Keratinocyte (primary cell): ENCODE measurements around the gene CHRNA1. TPM values are rescaled to one million over a fixed set of nuclear protein-coding genes. Genes with fewer than 3 reads are reported as not detected.

Source experiments
- DNase-seq: peaks from one replicate; pipeline ENCODE4 v3.0.0-alpha.2; 2011; ENCODE audit warnings: low read depth, missing footprints, low spot score
- FAIRE-seq: peaks from 2 replicates; lab custom pipeline; 2011; peaks lifted over from hg19 to GRCh38; lab: Jason Lieb, UNC
- H2AFZ ChIP-seq: 2 replicates; pipeline ENCODE4 v1.6.0; 2012; ENCODE audit warnings: low read length, control low read depth, inconsistent platforms; ENCODE audit not compliant: control insufficient read depth
- H3K27ac ChIP-seq: 2 replicates; pipeline ENCODE4 v1.5.1; 2011; ENCODE audit warnings: low read length; ENCODE audit not compliant: control insufficient read depth, insufficient read depth
- H3K27me3 ChIP-seq: 3 replicates; pipeline ENCODE4 v1.6.0; 2011; ENCODE audit warnings: low read length; ENCODE audit not compliant: control insufficient read depth, insufficient read depth; ENCODE audit errors: extremely low read depth
- H3K36me3 ChIP-seq, 2 experiments: 2 replicates in 1 of 2; 3 replicates in 1 of 2; pipeline ENCODE4 v1.5.1; 2011; ENCODE audit warnings: low read length in 2 of 2, mild to moderate bottlenecking in 1 of 2; ENCODE audit not compliant: control insufficient read depth in 2 of 2, insufficient read depth in 2 of 2; ENCODE audit errors: extremely low read depth in 1 of 2
- H3K4me1 ChIP-seq: 3 replicates; pipeline ENCODE4 v1.5.1; 2011; ENCODE audit warnings: low read length; ENCODE audit not compliant: control insufficient read depth, insufficient read depth; ENCODE audit errors: extremely low read depth
- H3K4me2 ChIP-seq: 3 replicates; pipeline ENCODE4 v1.6.0; 2011; ENCODE audit warnings: low read depth, low read length; ENCODE audit not compliant: control insufficient read depth, insufficient read depth; ENCODE audit errors: extremely low read depth
- H3K4me3 ChIP-seq, 3 experiments: fragments of 200-600 bp in 1 of 3; sonication (generic) in 1 of 3; 2 replicates in 2 of 3; 3 replicates in 1 of 3; pipeline ENCODE4 v1.5.1; 2011 to 2016; ENCODE audit warnings: low read length in 3 of 3, mild to moderate bottlenecking in 3 of 3, control low read depth in 2 of 3, inconsistent platforms in 1 of 3, low read depth in 1 of 3, mixed read lengths in 1 of 3, mixed run types in 1 of 3, moderate library complexity in 1 of 3; ENCODE audit not compliant: control insufficient read depth in 2 of 3, insufficient read depth in 2 of 3; ENCODE audit errors: extremely low read depth in 1 of 3
- H3K79me2 ChIP-seq: 2 replicates; pipeline ENCODE4 v1.6.0; 2012; ENCODE audit warnings: low read length; ENCODE audit not compliant: control insufficient read depth, insufficient read depth
- H3K9ac ChIP-seq: 3 replicates; pipeline ENCODE4 v1.6.0; 2011; ENCODE audit warnings: low read length; ENCODE audit not compliant: control insufficient read depth, insufficient read depth; ENCODE audit errors: extremely low read depth
- H3K9me1 ChIP-seq: 3 replicates; pipeline ENCODE4 v1.6.0; 2011; ENCODE audit warnings: low read length; ENCODE audit not compliant: control insufficient read depth, insufficient read depth; ENCODE audit errors: extremely low read depth
- H3K9me3 ChIP-seq: 2 replicates; pipeline ENCODE4 v1.5.1; 2012; ENCODE audit warnings: low read depth, low read length; ENCODE audit not compliant: control insufficient read depth
- H4K20me1 ChIP-seq: 3 replicates; pipeline ENCODE4 v1.6.0; 2011; ENCODE audit warnings: low read length; ENCODE audit not compliant: control insufficient read depth, insufficient read depth; ENCODE audit errors: extremely low read depth
- EZH2 ChIP-seq: IDR thresholded peaks from one replicate; pipeline ENCODE4 v1.6.1; 2012; ENCODE audit warnings: inconsistent platforms, mild to moderate bottlenecking, low read length, moderate library complexity
- dilution Hi-C: fragments of 300-500 bp; cut with MboI; formaldehyde crosslinking; loops from one replicate; pipeline ENCODE4 v1.7.0; 2020; ENCODE audit warnings: low sequenced_read_pairs; ENCODE audit not compliant: extremely low pct_ligation_motif_present
- polyA plus RNA-seq, 5 experiments: library from polyadenylated mRNA; depleted of rRNA in 3 of 5; stranded (reverse) in 3 of 5; stranded (forward) in 1 of 5; unstranded in 1 of 5; fragments of >200 nt; gene quantifications; 1 replicate in 1 of 5; 2 replicates in 3 of 5; 3 replicates in 1 of 5; pipeline versions ENCODE4 v1.2.1 to v1.2.3, GENCODE V29; 2011 to 2012; ENCODE audit warnings: missing spikeins in 2 of 5, low read depth in 1 of 5, low replicate concordance in 1 of 5
- TF ChIP-seq, protein P1 (sequence below), 3 experiments: IDR thresholded peaks in 1 of 3; conservative IDR thresholded peaks in 1 of 3; optimal IDR thresholded peaks in 1 of 3; 2 replicates in 2 of 3; 3 replicates in 1 of 3; pipeline versions ENCODE3 to v1.5.1; 2011; ENCODE audit warnings: low read length in 3 of 3, mild to moderate bottlenecking in 3 of 3, moderate library complexity in 2 of 3, control low read depth in 1 of 3, inconsistent platforms in 1 of 3; ENCODE audit not compliant: insufficient read depth in 2 of 3; ENCODE audit errors: extremely low read depth in 1 of 3

Gene CHRNA1
- polyA plus RNA-seq, 1 donor (not counting 4 experiments of a cell fraction or from before 2014, with no cell fraction given), result not detected

DNA sequence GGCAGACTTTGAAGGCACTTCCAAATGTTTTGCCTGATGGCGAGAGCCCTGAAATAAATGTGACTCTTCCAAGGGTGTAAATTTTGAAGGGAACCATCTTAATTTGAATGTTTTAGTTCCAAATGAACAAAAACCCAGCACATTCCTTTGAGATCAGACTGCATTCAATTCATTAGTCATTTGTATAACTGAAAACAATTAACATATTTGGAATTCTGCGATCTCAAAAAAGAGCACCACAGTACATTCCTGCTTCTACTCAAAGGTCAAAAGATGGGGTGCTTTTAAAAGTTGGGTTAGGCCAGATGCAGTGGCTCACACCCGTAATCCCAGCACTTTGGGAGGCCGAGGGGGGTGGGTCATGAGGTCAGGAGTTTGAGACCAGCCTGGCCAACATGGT is 38.2 kb upstream of the CHRNA1 start:
- Histone ChIP-seq H3K27me3 (no peaks in the 10 kb centered on the region), H4K20me1 (no peaks in the 10 kb centered on the region), H3K27ac (no peak overlapping the region), H3K4me2 (no peak overlapping the region), H3K4me1 (no peaks in the 10 kb centered on the region), H3K9me1 (no peaks in the 10 kb centered on the region), H3K79me2 (no peaks in the 10 kb centered on the region), H3K36me3 (no peaks in the 10 kb centered on the region), H2AFZ (no peak overlapping the region), H3K9me3 (no peaks in the 10 kb centered on the region), H3K9ac (no peak overlapping the region), H3K4me3 (no peak overlapping the region)
- FAIRE-seq (no peak), DNase-seq (no peak)
- TF ChIP-seq, protein P1, sequence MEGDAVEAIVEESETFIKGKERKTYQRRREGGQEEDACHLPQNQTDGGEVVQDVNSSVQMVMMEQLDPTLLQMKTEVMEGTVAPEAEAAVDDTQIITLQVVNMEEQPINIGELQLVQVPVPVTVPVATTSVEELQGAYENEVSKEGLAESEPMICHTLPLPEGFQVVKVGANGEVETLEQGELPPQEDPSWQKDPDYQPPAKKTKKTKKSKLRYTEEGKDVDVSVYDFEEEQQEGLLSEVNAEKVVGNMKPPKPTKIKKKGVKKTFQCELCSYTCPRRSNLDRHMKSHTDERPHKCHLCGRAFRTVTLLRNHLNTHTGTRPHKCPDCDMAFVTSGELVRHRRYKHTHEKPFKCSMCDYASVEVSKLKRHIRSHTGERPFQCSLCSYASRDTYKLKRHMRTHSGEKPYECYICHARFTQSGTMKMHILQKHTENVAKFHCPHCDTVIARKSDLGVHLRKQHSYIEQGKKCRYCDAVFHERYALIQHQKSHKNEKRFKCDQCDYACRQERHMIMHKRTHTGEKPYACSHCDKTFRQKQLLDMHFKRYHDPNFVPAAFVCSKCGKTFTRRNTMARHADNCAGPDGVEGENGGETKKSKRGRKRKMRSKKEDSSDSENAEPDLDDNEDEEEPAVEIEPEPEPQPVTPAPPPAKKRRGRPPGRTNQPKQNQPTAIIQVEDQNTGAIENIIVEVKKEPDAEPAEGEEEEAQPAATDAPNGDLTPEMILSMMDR (optimal IDR thresholded peaks at IDR 0.05 in 1 of 3, IDR thresholded peaks at IDR 0.05 in 1 of 3, conservative IDR thresholded peaks at IDR 0.05 in 1 of 3; ENCODE audit: extremely low read depth in 1 of 3, insufficient read depth in 2 of 3, low read length in 3 of 3), result no peak
- no peak for TF ChIP-seq EZH2
- dilution Hi-C loops, result no loop called here

DNA sequence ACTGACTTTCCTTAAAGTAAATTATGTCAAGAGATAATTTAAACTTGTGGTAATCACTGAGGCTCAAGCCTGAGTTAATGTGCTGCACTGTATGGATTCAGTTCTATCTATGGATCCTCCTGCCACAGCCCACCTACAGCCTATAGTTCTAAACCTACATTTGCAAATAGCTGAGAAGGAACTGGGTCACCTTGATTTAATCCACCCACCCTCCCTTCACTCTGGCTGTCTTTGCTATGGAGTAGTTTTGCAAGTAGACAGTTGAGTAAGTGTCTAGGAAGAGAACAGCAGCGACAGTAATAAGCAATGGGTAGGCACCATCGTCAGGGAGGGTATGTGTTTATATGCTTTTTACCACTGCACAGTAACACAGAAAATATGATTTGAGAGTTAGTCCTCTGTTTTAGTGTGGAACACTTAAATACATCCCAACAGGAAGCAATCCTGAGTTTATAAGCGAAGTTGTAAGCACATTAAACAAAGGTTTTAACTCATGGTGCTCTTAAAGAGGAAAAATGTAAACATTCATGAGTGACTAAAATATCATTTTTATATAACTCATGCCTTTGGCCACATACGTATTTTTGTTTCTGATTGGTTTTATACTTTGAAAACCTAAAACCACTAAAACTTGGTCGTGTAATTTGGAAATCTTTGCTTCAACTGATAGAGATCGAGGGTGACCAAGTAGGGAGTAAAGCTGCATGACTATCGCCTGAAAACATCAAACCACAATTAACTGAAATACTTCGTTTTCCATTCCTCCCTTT is 36.3 kb upstream of the CHRNA1 start:
- no peak overlapping the region for H3K4me2 ChIP-seq
- no peaks in the 10 kb centered on the region for H3K4me1 ChIP-seq
- no peaks in the 10 kb centered on the region for H3K27me3 ChIP-seq
- H3K9me3 ChIP-seq, result no peaks in the 10 kb centered on the region
- no peak overlapping the region for H2AFZ ChIP-seq
- no peak overlapping the region for H3K4me3 ChIP-seq
- H3K9me1 ChIP-seq, result no peaks in the 10 kb centered on the region
- no peak overlapping the region for H3K27ac ChIP-seq
- H4K20me1 ChIP-seq, result no peaks in the 10 kb centered on the region
- H3K9ac ChIP-seq, result no peak overlapping the region
- TF ChIP-seq EZH2, result no peak
- TF ChIP-seq, protein P1 (optimal IDR thresholded peaks at IDR 0.05 in 1 of 3, IDR thresholded peaks at IDR 0.05 in 1 of 3, conservative IDR thresholded peaks at IDR 0.05 in 1 of 3; ENCODE audit: extremely low read depth in 1 of 3, insufficient read depth in 2 of 3, low read length in 3 of 3), result no peak
- dilution Hi-C loops, result no loop called here
- FAIRE-seq (no peak), DNase-seq (no peak)
- no peaks in the 10 kb centered on the region for H3K36me3 ChIP-seq
- H3K79me2 ChIP-seq, result no peaks in the 10 kb centered on the region
